ENCODE data around the gene PANX2.

Gene PANX2

GRCh38 chr22:50171319-50171964 lies 911 bp downstream of the PANX2 start:
- DNase-seq (ENCODE audit: low read depth), result no peak

GRCh38 chr22:50171965-50172421 lies 1.5 kb downstream of the PANX2 start:
- DNase-seq (ENCODE audit: low read depth), result no peak

GRCh38 chr22:50173311-50173982 lies 2.9 kb downstream of the PANX2 start:
- DNase-seq (ENCODE audit: low read depth), result no peak

- no peak for DNase-seq (ENCODE audit: low read depth)
Measured at GRCh38 chr22:50173983-50174355, 3.4 kb downstream of the PANX2 start.

- DNase-seq (ENCODE audit: low read depth), result no peak
Measured at GRCh38 chr22:50174382-50175190, 4.1 kb downstream of the PANX2 start.

GRCh38 chr22:50175191-50175461 lies 4.6 kb downstream of the PANX2 start:
- no peak for DNase-seq (ENCODE audit: low read depth)

- no peak for DNase-seq (ENCODE audit: low read depth)
Measured at GRCh38 chr22:50175921-50176849, 5.7 kb downstream of the PANX2 start.

GRCh38 chr22:50176850-50177536 lies 6.5 kb downstream of the PANX2 start:
- no peak for DNase-seq (ENCODE audit: low read depth)

GRCh38 chr22:50177537-50178470 lies 7.3 kb downstream of the PANX2 start:
- no peak for DNase-seq (ENCODE audit: low read depth)

- DNase-seq (ENCODE audit: low read depth), result no peak
Measured at GRCh38 chr22:50178471-50178864, 7.9 kb downstream of the PANX2 start.

- no peak for DNase-seq (ENCODE audit: low read depth)
Measured at GRCh38 chr22:50178871-50179869, 8.6 kb downstream of the PANX2 start.

- no peak for DNase-seq (ENCODE audit: low read depth)
Measured at GRCh38 chr22:50179937-50180726, 9.6 kb downstream of the PANX2 start.

GRCh38 chr22:50180727-50181521 lies 10.4 kb downstream of the PANX2 start:
- DNase-seq (ENCODE audit: low read depth), result no peak

GRCh38 chr22:50182176-50183081 lies 11.9 kb downstream of the PANX2 start:
- DNase-seq (ENCODE audit: low read depth), result no peak

- no peak for DNase-seq (ENCODE audit: low read depth)
Measured at GRCh38 chr22:50183141-50183971, 12.8 kb downstream of the PANX2 start.

Measured in ELR (cell line).